GM19463 (cell line): ENCODE measurements around the gene NOVA1.

Experiments used
- ATAC-seq: cut with Tn5 transposase; IDR thresholded peaks from one replicate; pipeline ENCODE4 v1.9.1; 2021; ENCODE audit warnings: mild to moderate bottlenecking, moderate library complexity; ENCODE audit not compliant: unreplicated experiment

Gene NOVA1

DNA sequence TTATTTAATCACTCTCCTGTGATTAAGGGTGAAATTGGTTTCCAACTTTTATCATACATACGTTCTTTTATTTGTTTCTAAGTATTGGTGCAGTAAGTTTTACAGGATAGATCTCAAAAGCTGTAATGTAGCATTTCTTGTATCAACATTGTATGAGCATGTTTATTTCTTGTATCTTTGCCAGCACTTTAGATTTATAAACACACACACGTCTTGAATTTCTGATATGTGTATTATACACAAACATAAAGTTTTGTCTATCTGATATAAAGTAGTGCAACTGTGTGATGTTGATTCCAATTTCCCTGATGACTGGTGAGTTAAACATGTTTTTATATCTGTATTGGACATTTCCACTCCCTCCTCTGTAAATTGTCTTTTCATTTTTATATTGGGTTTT is 134.7 kb downstream of the NOVA1 start:
- no peak for ATAC-seq

- no peak for ATAC-seq
These were observed 143.7 kb downstream of the NOVA1 start for GRCh38 chr14:26454105-26454504.

DNA sequence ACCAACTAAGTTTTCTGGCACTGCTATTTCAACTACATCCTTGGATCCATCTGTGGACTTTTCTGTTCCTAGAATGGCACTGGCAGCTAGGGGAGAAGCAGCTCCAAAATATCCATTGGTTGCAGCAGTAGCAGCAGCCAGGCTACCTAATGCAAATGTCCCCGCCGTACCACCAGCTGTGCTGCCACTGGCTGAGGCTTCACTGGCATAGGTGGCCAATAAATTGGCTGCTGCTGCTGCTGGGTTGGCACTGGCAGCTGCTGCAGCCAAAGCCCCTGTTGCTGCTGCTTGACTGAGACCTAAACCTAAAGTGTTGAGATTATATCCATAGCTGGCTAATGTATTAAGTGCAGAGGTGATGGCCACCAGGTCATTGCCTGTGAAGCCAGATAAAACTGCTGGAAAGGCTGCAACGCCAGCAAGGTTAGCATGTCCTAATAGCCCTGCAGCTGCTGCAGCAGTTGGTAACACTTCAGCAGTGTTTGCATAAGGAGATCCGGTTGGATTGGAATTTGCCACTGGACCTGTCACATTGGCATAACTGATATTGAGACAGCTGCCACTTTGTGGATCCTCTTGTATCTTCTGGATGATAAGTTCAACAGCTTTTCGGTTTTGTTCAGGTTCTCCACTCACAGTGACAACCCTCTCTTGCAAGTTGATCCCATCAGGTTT is 149.5 kb downstream of the NOVA1 start:
- no peak for ATAC-seq

DNA sequence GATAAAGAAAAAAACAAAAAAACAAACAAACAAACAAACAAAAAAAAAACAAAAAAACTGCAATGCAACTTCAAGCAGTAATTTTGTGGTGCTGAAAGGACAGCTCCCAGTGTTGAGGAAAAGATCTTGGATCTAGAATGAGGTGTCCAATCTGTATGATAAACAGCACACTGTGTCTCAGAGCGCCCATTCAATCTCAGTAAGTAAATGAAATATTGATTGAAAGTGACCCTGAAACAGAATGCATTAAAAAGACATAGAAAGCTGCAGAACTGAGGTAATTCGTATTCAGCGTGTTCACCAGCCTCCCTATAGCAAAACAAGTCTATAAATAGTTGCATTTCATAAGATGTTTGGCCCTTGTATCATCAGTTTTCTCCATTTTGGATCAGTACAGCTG is 153.0 kb downstream of the NOVA1 start:
- ATAC-seq = no peak

DNA sequence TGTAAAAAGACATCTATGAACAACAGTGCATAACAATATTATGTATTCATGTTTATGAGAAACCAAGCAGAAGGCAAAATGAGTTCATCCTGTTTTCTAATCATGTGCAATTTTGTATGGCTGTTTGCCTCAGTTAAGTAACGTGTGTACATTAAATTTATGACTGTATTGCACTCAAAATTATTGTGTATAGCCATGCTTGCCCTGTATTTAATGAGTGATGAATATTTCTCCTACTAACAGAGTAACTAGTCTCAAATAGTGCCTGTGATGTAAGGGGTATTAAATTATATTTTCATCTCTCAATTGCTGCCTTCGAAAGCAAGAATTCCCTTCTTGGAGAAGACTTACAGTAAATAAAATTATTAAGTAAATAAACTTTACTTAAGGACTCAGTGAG is 154.2 kb downstream of the NOVA1 start:
- ATAC-seq = no peak

GRCh38 chr14:26429205-26429604 is 168.6 kb downstream of the NOVA1 start:
- ATAC-seq = no peak

- no peak for ATAC-seq
These were observed 170.7 kb downstream of the NOVA1 start for GRCh38 chr14:26427097-26427496.

- ATAC-seq = no peak
These were observed 173.3 kb downstream of the NOVA1 start for GRCh38 chr14:26424537-26424936.

DNA sequence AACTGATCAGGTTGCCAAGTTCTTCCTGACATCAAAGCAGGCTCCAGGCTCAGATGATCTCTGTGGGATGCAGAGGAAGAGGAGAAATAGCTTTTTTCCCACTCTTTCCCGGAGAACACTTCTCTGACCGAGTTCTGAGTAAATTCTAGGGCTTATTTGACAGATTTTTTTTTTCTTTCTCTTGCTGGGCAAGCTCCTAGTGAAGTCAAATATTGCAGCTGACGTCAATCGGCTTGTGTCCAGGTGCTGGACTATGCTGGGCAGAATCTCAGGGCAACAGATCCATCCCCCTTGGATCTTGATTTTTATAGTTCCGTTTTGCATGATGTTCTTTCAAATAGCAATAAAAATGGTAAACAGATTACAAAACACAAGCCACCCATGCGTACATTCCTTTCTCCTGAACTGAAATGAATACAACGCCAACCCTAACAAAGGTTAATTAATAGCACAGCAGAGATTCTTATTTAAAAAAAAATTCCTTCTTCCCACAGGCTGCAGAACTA is 182.2 kb downstream of the NOVA1 start:
- no peak for ATAC-seq

GRCh38 chr14:26414926-26415325 is 182.9 kb downstream of the NOVA1 start:
- no peak for ATAC-seq

GRCh38 chr14:26414103-26414502 is 183.7 kb downstream of the NOVA1 start:
- ATAC-seq = no peak

GRCh38 chr14:26412421-26412820 is 185.4 kb downstream of the NOVA1 start:
- ATAC-seq = no peak

GRCh38 chr14:26410189-26410685 is 187.6 kb downstream of the NOVA1 start:
- ATAC-seq = no peak

- no peak for ATAC-seq
These were observed 192.9 kb downstream of the NOVA1 start for GRCh38 chr14:26404927-26405326.

- ATAC-seq = no peak
These were observed 194.1 kb downstream of the NOVA1 start for GRCh38 chr14:26403760-26404159.

DNA sequence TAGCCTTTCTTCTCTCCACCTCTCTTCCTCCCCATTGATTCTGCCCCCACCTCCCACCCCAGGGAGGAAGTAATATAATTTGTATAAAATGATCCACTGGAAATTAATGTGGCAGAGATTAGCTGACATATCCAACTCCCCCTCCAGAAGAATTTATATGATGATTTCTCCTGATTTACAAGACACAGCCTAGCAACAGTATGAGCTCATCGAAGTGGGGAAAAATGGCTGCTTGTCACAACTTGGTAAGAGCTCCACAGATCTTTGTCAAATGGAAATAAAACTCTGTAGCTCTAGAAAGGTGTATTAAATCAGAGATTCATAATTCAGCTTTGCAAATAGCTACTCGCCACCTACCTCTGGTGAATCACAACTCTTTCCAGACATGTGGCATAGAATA is 195.7 kb downstream of the NOVA1 start:
- ATAC-seq = no peak

DNA sequence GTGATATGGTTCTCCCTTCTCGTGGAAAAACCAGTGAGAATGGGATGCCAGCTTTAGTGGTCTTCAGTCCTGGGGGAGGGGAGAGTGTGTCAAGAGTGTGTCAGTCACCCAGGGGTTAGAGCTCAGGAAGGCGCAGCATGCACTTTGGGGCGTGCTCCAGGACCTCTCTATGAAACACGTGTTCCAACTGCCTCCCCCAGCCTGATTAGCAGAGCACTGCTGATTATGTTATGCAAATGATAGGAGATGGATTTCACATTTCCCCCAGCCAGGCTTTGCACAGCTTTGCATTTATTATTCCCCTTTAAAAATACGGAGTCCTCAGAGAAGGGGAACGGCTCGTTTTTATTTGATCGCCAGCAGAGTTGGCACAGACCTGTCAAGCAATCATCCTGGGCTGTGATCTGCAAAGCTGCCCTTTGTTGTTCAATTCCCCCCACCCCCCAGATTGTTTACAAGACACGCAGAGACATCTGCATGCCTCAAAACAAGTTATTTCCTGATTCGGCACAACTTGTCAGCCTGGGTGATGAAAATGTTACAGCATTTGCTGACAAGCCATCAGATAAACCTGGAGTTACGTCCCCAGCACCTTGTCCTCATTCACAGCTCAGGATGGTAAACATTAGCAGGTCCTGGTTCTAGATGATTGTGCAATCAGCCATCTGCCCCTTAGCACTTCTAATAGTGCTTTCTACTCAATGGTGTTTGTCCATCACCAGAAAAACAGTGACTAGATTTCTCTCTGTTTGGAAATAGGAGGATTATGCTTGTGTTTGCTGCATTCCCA is 196.5 kb downstream of the NOVA1 start:
- ATAC-seq = no peak

DNA sequence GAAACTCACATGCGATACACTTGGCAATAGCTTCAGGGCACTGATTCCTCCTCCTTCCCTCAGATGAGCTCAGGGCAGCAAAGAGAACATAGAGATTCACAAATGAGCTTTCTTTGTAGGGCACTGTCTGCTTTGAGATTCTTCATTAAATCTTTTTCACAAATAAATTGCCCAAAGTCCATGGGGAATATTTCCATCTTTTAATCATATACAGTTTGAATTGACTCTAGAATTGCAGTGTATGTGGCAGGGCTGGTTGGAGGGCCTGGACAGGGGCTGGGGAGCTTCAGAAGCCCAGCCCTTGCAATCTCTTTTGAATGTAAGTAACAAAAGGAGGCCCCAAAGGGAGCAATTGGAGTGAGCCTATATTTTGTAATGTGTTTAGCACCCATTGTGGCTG is 197.5 kb downstream of the NOVA1 start:
- ATAC-seq = no peak

GRCh38 chr14:26398616-26399015 is 199.2 kb downstream of the NOVA1 start:
- ATAC-seq = no peak
